ENCODE data around the gene TNF. TPM values are rescaled to one million over a fixed set of nuclear protein-coding genes. Genes with fewer than 3 reads are reported as not detected.

Gene TNF
- total RNA-seq, 2 donors from 2014 or later: 52.0 to 250 TPM

- peak in 1 of 2 donors; percentile 18 for ATAC-seq
- DNase-seq (ENCODE audit: low spot score in 2 of 2): peak in 1 of 2 donors; percentile 81
- Mint-ChIP-seq H3K27ac (peak overlapping the region; percentile 93 to 98), H3K9me3 (no peaks in the 10 kb centered on the region), H3K36me3 (peaks cover 68 to 89% of the 10 kb centered on the region in 2 donors)
Measured at GRCh38 chr6:31576897-31577578, 1.7 kb downstream of the TNF start.

- H3K27ac Mint-ChIP-seq: peak overlapping the region; percentile 93 to 98
- ATAC-seq (no peak), DNase-seq (ENCODE audit: low spot score in 2 of 2) (no peak)
- no peaks in the 10 kb centered on the region for H3K9me3 Mint-ChIP-seq
- H3K36me3 Mint-ChIP-seq: peaks cover 72 to 85% of the 10 kb centered on the region in 2 donors
Measured at GRCh38 chr6:31577579-31577966, 2.2 kb downstream of the TNF start.

GRCh38 chr6:31578184-31579118 is 3.1 kb downstream of the TNF start:
- H3K9me3 Mint-ChIP-seq: no peaks in the 10 kb centered on the region
- ATAC-seq (no peak), DNase-seq (ENCODE audit: low spot score in 2 of 2) (no peak)
- peaks cover 70 to 76% of the 10 kb centered on the region in 2 donors for H3K36me3 Mint-ChIP-seq
- H3K27ac Mint-ChIP-seq: peak overlapping the region; percentile 66 to 95

DNA sequence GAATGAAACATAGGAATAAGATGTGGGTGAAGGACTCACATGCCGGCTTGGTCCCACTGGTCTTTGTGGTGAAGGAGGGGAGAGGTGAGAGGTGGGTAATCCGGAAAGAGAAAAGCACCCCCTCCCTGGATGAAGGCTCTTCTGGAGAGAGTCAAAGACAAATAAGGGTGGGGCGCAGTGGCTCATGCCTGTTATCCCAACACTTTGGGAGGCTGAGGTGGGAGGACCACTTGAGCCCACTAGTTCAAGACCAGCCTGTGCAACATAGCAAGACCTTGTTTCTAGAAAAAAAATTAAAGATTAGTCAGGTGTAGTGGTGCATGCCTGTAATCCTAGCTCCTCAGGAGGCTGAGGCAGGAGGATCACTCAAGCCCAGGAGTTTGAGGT is 3.7 kb downstream of the TNF start:
- peaks cover 65 to 69% of the 10 kb centered on the region in 2 donors for H3K36me3 Mint-ChIP-seq
- DNase-seq (ENCODE audit: low spot score in 2 of 2): no peak
- H3K27ac Mint-ChIP-seq: peak overlapping the region; percentile 72 to 95
- no peak for ATAC-seq
- H3K9me3 Mint-ChIP-seq: no peaks in the 10 kb centered on the region

DNA sequence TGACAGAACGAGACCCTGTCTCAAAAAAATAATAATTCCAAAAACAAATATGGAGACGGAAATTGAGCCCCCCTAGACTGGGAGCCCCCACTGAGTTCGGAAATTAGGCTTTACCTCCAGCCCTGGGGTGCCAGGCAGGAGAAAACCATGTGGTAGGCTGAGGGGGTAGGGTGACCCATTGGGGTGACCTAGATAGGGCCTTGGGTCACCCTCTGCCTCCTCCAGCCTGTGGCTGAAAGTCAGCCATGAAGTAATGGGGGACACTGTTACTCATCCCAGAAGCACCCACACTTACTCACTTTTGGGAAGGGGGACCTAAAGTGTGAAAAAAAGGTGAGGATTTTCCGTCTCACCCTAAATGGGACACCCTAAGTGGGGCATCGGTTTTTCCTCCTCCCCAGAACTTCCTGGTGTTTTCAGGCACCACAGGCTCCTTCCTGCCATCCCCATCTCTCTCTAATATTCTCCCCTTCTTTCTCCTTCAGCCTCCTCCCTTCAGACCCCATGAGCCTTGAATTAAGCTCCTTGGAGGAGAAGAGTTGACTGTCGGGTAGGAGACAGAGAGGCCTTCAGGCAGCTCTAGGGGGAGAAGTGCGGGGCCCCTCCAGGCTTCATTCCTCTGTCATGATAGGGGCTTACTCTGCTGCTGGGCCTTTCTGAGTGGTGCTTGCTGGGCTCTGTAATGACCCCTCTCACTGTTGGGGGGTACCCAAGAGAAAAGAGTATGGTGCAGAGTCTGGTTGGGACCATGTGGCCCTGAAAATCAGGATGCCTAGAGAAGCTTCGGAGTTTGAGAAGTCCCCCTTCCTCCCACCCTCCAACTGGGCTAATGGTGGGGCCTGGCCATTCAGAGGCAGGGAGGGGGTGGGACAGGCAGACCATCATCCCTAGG is 4.4 kb downstream of the TNF start:
- ATAC-seq: peak; percentile 11 to 54
- no peaks in the 10 kb centered on the region for H3K9me3 Mint-ChIP-seq
- DNase-seq (ENCODE audit: low spot score in 2 of 2): peak in 1 of 2 donors; percentile 75
- peaks cover 65 to 66% of the 10 kb centered on the region in 2 donors for H3K36me3 Mint-ChIP-seq
- peak overlapping the region; percentile 72 to 95 for H3K27ac Mint-ChIP-seq

- Mint-ChIP-seq H3K36me3 (peaks cover 64% of the 10 kb centered on the region in 2 donors), H3K27ac (peak overlapping the region; percentile 72 to 95), H3K9me3 (no peaks in the 10 kb centered on the region)
- no peak for DNase-seq (ENCODE audit: low spot score in 2 of 2)
- peak in 1 of 2 donors; percentile 2 for ATAC-seq
Measured at GRCh38 chr6:31580438-31580740, 5.0 kb downstream of the TNF start.

- DNase-seq (ENCODE audit: low spot score in 2 of 2): peak; percentile 90 to 96
- Mint-ChIP-seq H3K27ac (peak overlapping the region; percentile 95 to 98), H3K36me3 (peaks cover 58 to 64% of the 10 kb centered on the region in 2 donors), H3K9me3 (no peaks in the 10 kb centered on the region)
- peak; percentile 60 to 72 for ATAC-seq
Measured at GRCh38 chr6:31580807-31581433, 5.6 kb downstream of the TNF start.

GRCh38 chr6:31581434-31582229 is 6.3 kb downstream of the TNF start:
- H3K9me3 Mint-ChIP-seq: no peaks in the 10 kb centered on the region
- H3K36me3 Mint-ChIP-seq: peaks cover 51 to 57% of the 10 kb centered on the region in 2 donors
- no peak for DNase-seq (ENCODE audit: low spot score in 2 of 2)
- no peak for ATAC-seq
- H3K27ac Mint-ChIP-seq: peak overlapping the region; percentile 95 to 98

DNA sequence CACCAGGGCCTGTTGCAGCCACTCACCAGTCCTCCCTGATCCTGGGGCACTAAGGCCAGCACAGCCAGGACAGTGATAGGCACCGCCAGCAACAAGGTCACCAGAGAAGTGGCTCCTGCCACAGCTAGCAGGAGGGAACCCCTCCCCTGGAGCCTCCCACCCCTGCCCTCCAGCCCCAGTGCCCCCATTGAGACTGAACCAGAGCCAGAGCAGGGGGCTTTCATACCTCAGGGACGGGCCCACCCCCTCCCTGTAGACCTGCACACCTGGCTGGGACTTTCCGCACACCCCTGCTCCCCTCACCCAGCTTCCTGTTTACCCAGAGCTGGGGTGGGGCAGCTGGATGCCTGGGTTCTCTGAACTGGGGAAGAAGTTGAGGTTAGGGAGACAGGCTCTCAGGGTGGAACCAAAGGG is 6.9 kb downstream of the TNF start, which contains the start of gene LTB:
Gene LTB (minus strand): TSS at position 195 of the 414 bp plus-strand sequence. CDS start 7 bp downstream, at position 188.
- peak within 1 kb of the TSS; percentile 95 to 98 for H3K27ac Mint-ChIP-seq
- ATAC-seq: peak; percentile 3 to 14
- peaks cover 45 to 51% of the 10 kb centered on the region in 2 donors for H3K36me3 Mint-ChIP-seq
- DNase-seq (ENCODE audit: low spot score in 2 of 2): no peak
- no peaks in the 10 kb centered on the region for H3K9me3 Mint-ChIP-seq

DNA sequence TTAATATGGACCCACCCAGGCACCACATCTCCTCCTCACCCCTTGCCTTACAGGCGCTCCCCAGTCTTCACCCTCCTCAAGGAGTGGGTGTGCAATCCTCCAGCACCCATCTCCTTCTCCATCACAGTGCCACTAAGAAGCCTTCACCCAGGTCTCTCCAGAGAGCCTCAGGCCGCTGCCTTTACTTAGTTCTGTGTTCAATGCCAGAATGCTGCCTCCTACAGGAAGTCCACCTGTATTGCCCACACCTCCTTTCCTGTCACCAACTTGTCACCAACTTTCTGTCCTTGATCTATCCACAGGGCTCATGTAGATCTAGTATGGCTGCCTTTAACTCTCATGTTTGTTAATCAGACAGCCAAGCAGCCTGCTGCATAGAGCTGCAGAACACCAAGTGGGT is 10.1 kb downstream of the TNF start:
- Mint-ChIP-seq H3K9me3 (no peaks in the 10 kb centered on the region), H3K36me3 (peaks cover 17 to 32% of the 10 kb centered on the region in 2 donors), H3K27ac (peak overlapping the region; percentile 84 to 86)
- DNase-seq (ENCODE audit: low spot score in 2 of 2): no peak
- peak; percentile 10 to 38 for ATAC-seq

DNA sequence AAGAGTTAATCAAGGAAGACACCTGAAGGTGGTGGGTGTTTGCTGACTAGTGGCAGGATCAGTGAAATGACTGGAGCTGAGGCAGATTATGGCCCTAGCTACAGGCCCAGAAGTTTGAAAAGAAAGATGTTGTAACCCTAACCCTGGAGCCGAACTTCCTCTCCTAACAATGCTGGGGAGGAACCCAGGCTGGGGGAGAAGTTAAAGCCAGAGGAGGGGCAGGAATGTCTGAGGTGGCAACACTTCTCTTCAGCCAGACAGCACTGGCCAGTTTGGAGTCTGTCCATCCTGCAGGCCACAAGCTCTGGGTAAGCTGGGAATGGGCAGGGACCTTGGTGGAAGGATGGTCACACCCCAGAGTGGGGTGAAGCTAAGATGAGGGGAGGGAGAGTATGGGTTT is 10.6 kb downstream of the TNF start, which contains the start of gene LST1:
Gene LST1 (plus strand): TSS at position 270 of the 400 bp plus-strand sequence. CDS start 1,023 bp downstream, outside the sequence.
- Mint-ChIP-seq H3K27ac (peak within 1 kb of the TSS; percentile 84 to 86), H3K36me3 (peaks cover 11 to 27% of the 10 kb centered on the region in 2 donors)

GRCh38 chr6:31586599-31587281 is 11.4 kb downstream of the TNF start:
- Mint-ChIP-seq H3K27ac (peak overlapping the region; percentile 84 to 86), H3K9me3 (no peaks in the 10 kb centered on the region), H3K36me3 (peaks cover 4 to 20% of the 10 kb centered on the region in 2 donors)
- DNase-seq (ENCODE audit: low spot score in 2 of 2) (no peak), ATAC-seq (peak in 1 of 2 donors; percentile 23)

More for the DNA sequence above, 10.6 kb downstream of the TNF start, which contains the start of gene LST1:
- DNase-seq (ENCODE audit: low spot score in 2 of 2) (no peak), ATAC-seq (no peak)
- H3K9me3 Mint-ChIP-seq: no peaks in the 10 kb centered on the region

GRCh38 chr6:31587791-31588777 is 12.7 kb downstream of the TNF start:
- ATAC-seq (peak; percentile 30 to 55), DNase-seq (ENCODE audit: low spot score in 2 of 2) (no peak)
- Mint-ChIP-seq H3K27ac (peak overlapping the region; percentile 86 to 88), H3K36me3 (peaks cover 0 to 6% of the 10 kb centered on the region in 2 donors), H3K9me3 (no peaks in the 10 kb centered on the region)

Measured in activated naive CD4-positive, alpha-beta T cell treated with anti-CD3 and anti-CD28 coated beads, Interleukin-2, amount 50 U/mL, for 72 hours (primary cell).